ENCODE data around the gene SETD3.

DNA sequence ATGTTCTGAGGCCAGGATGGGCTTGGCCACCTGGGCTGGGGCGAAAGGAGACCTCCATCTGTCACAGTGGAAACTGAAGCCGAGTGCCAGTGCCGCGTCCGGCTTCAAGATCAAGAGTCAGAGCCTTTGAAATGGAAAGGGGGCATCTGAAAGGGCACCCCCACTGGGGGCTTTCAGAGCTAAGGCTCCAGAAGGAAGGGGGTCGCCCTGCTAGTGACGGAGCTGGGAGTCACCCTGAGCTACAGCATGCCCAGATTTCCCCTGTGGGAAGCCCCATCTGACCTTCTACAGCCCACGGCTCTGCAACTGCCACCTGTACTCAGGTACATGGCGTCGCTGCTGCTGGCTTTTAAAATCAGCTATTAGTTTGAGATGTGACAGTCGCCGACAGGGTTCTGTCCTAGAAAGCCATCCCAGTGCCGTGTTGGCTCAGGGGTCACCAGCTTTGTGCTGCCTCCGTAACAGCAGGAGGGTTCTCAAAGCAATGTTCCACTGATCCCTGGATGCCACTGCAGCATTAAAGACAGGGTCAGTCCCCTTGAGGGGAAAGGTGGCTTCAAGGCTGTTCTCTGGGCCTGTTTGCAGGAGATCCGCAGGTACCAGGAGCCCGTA, 32.0 kb upstream of the SETD3 start:
- TF ChIP-seq, protein P1, sequence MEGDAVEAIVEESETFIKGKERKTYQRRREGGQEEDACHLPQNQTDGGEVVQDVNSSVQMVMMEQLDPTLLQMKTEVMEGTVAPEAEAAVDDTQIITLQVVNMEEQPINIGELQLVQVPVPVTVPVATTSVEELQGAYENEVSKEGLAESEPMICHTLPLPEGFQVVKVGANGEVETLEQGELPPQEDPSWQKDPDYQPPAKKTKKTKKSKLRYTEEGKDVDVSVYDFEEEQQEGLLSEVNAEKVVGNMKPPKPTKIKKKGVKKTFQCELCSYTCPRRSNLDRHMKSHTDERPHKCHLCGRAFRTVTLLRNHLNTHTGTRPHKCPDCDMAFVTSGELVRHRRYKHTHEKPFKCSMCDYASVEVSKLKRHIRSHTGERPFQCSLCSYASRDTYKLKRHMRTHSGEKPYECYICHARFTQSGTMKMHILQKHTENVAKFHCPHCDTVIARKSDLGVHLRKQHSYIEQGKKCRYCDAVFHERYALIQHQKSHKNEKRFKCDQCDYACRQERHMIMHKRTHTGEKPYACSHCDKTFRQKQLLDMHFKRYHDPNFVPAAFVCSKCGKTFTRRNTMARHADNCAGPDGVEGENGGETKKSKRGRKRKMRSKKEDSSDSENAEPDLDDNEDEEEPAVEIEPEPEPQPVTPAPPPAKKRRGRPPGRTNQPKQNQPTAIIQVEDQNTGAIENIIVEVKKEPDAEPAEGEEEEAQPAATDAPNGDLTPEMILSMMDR (IDR thresholded peaks at IDR 0.05; ENCODE audit: low read depth, low read length) = no peak
- no peak for TF ChIP-seq EZH2phosphoT487 (IDR thresholded peaks at IDR 0.05; ENCODE audit: low read depth)

Measured in OCI-LY3 (cell line).